OCI-LY1 (cell line): ENCODE data around the gene PTPRO.

Experiments used
- H2AFZ ChIP-seq: fragments of 200-600 bp; sonication (generic), shearing (Covaris generic); 2 replicates; pipeline ENCODE4 v1.6.0; 2014; ENCODE audit warnings: antibody characterized with exemption, mild to moderate bottlenecking, low read length
- H3F3A ChIP-seq: fragments of 200-600 bp; sonication (generic), shearing (Covaris generic); 2 replicates; pipeline ENCODE4 v1.6.0; 2014; ENCODE audit warnings: mild to moderate bottlenecking, antibody characterized with exemption, low read length, moderate library complexity; ENCODE audit not compliant: insufficient read depth
- H3K27ac ChIP-seq: fragments of 200-600 bp; sonication (generic); 2 replicates; pipeline ENCODE4 v1.5.1; 2014; ENCODE audit warnings: low read length, mixed run types, mild to moderate bottlenecking, low read depth; ENCODE audit not compliant: poor library complexity, severe bottlenecking
- H3K27me3 ChIP-seq: fragments of 200-600 bp; sonication (generic); 2 replicates; pipeline ENCODE4 v1.6.0; 2014; ENCODE audit warnings: antibody characterized with exemption, mild to moderate bottlenecking, low read length, moderate library complexity; ENCODE audit not compliant: insufficient read depth
- H3K36me3 ChIP-seq: fragments of 200-600 bp; sonication (generic); 2 replicates; pipeline ENCODE4 v1.6.1; 2014; ENCODE audit warnings: mild to moderate bottlenecking, antibody characterized with exemption, low read length, moderate library complexity, mixed read lengths; ENCODE audit not compliant: insufficient read depth
- H3K4me1 ChIP-seq: fragments of 200-600 bp; sonication (generic); 2 replicates; pipeline ENCODE4 v1.5.1; 2014; ENCODE audit warnings: mild to moderate bottlenecking, low read length, moderate library complexity; ENCODE audit not compliant: insufficient read depth, severe bottlenecking
- H3K4me2 ChIP-seq: fragments of 200-600 bp; sonication (generic), shearing (Covaris generic); 2 replicates; pipeline ENCODE4 v1.6.1; 2014; ENCODE audit warnings: low read length
- H3K4me3 ChIP-seq: fragments of 200-600 bp; sonication (generic); 2 replicates; pipeline ENCODE4 v1.5.1; 2014; ENCODE audit warnings: low read length, low read depth, mild to moderate bottlenecking, mixed read lengths; ENCODE audit not compliant: poor library complexity, severe bottlenecking
- H3K79me2 ChIP-seq: fragments of 200-600 bp; shearing (Covaris generic); 2 replicates; pipeline ENCODE4 v1.6.1; 2016; ENCODE audit warnings: mixed run types, low read length, mixed read lengths; ENCODE audit not compliant: insufficient read depth
- H3K9ac ChIP-seq: fragments of 200-600 bp; sonication (generic), shearing (Covaris generic); 2 replicates; pipeline ENCODE4 v1.6.1; 2014; ENCODE audit warnings: mild to moderate bottlenecking, low read length, mixed read lengths
- H3K9me2 ChIP-seq: fragments of 200-600 bp; sonication (generic), shearing (Covaris generic); 2 replicates; pipeline ENCODE4 v1.6.1; 2014; ENCODE audit warnings: low read depth, mild to moderate bottlenecking, low read length, mixed read lengths
- H3K9me3 ChIP-seq: fragments of 200-600 bp; shearing (Covaris generic); 2 replicates; pipeline ENCODE4 v1.6.1; 2014; ENCODE audit warnings: low read length, mixed read lengths
- H4K20me1 ChIP-seq: fragments of 200-600 bp; sonication (generic), shearing (Covaris generic); 2 replicates; pipeline ENCODE4 v1.6.0; 2016; ENCODE audit warnings: mild to moderate bottlenecking, low read length; ENCODE audit not compliant: insufficient read depth
- EZH2 ChIP-seq: fragments of 200-600 bp; sonication (generic), shearing (Covaris generic); IDR thresholded peaks from 2 replicates; pipeline ENCODE4 v1.8.0; 2017; ENCODE audit warnings: borderline replicate concordance, mixed run types, mild to moderate bottlenecking, antibody characterized with exemption, low read length, moderate library complexity, mixed read lengths
- TF ChIP-seq, protein P1 (sequence below): fragments of 200-600 bp; sonication (generic), shearing (Covaris generic); IDR thresholded peaks from 2 replicates; pipeline ENCODE4 v1.5.1; 2017; ENCODE audit warnings: mild to moderate bottlenecking, antibody characterized with exemption, low read length, moderate library complexity, mixed read lengths

The PTPRO gene

GRCh38 chr12:15289192-15289591 lies 33.1 kb upstream of the PTPRO start:
- H3K9me2 ChIP-seq = no peaks in the 10 kb centered on the region
- no peak overlapping the region for H3K27ac ChIP-seq
- no peaks in the 10 kb centered on the region for H3F3A ChIP-seq

GRCh38 chr12:15293731-15294130 lies 28.6 kb upstream of the PTPRO start:
- Histone ChIP-seq H3K27ac (no peak overlapping the region), H3K9me3 (no peaks in the 10 kb centered on the region), H3K36me3 (no peaks in the 10 kb centered on the region), H3K4me2 (no peak overlapping the region), H3K9ac (no peak overlapping the region), H3K4me1 (no peaks in the 10 kb centered on the region), H3K9me2 (peaks cover 5% of the 10 kb centered on the region; the same call in 1 of the 2 replicates), H4K20me1 (no peaks in the 10 kb centered on the region), H3K4me3 (no peak overlapping the region), H3K27me3 (no peaks in the 10 kb centered on the region), H3K79me2 (no peaks in the 10 kb centered on the region), H3F3A (no peaks in the 10 kb centered on the region), H2AFZ (no peak overlapping the region)
- TF ChIP-seq, protein P1, sequence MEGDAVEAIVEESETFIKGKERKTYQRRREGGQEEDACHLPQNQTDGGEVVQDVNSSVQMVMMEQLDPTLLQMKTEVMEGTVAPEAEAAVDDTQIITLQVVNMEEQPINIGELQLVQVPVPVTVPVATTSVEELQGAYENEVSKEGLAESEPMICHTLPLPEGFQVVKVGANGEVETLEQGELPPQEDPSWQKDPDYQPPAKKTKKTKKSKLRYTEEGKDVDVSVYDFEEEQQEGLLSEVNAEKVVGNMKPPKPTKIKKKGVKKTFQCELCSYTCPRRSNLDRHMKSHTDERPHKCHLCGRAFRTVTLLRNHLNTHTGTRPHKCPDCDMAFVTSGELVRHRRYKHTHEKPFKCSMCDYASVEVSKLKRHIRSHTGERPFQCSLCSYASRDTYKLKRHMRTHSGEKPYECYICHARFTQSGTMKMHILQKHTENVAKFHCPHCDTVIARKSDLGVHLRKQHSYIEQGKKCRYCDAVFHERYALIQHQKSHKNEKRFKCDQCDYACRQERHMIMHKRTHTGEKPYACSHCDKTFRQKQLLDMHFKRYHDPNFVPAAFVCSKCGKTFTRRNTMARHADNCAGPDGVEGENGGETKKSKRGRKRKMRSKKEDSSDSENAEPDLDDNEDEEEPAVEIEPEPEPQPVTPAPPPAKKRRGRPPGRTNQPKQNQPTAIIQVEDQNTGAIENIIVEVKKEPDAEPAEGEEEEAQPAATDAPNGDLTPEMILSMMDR = no peak
- no peak for TF ChIP-seq EZH2

More at GRCh38 chr12:15289192-15289591, 33.1 kb upstream of the PTPRO start:
- H3K9me3 ChIP-seq = no peaks in the 10 kb centered on the region
- H3K4me3 ChIP-seq = no peak overlapping the region
- TF ChIP-seq EZH2 = no peak
- TF ChIP-seq, protein P1 = no peak
- H3K4me1 ChIP-seq = no peaks in the 10 kb centered on the region
- no peaks in the 10 kb centered on the region for H3K36me3 ChIP-seq
- no peaks in the 10 kb centered on the region for H3K27me3 ChIP-seq
- H2AFZ ChIP-seq = no peak overlapping the region
- no peak overlapping the region for H3K4me2 ChIP-seq
- no peak overlapping the region for H3K9ac ChIP-seq
- no peaks in the 10 kb centered on the region for H4K20me1 ChIP-seq
- H3K79me2 ChIP-seq = no peaks in the 10 kb centered on the region

DNA sequence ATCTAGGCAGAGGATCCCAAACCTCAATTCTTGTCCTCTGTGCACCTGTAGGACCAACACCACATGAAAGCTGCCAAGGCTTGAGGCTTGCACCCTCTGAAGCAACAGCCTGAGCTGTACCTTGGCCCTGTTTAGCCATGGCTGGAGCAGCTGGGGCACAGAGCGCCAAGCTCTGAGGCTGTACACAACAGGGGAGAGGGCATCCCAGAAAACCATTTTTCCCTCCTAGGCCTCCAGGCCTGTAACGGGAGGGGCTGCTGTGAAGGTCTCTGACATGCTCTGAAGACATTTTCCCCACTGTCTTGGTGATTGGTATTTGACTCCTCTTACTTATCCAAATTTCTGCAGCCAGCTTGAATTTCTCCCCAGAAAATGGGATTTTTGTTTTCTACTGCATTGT lies 22.4 kb upstream of the PTPRO start:
- H3K27me3 ChIP-seq = no peaks in the 10 kb centered on the region
- no peak overlapping the region for H3K4me3 ChIP-seq
- H3F3A ChIP-seq = no peaks in the 10 kb centered on the region
- H3K27ac ChIP-seq = no peak overlapping the region
- no peaks in the 10 kb centered on the region for H4K20me1 ChIP-seq
- H3K9ac ChIP-seq = no peak overlapping the region
- no peak for TF ChIP-seq EZH2
- TF ChIP-seq, protein P1 = no peak
- no peaks in the 10 kb centered on the region for H3K79me2 ChIP-seq
- H3K4me2 ChIP-seq = no peak overlapping the region
- H3K4me1 ChIP-seq = no peaks in the 10 kb centered on the region
- peaks cover 5% of the 10 kb centered on the region; the same call in 1 of the 2 replicates for H3K9me2 ChIP-seq
- no peak overlapping the region for H2AFZ ChIP-seq
- H3K36me3 ChIP-seq = no peaks in the 10 kb centered on the region
- no peaks in the 10 kb centered on the region for H3K9me3 ChIP-seq
